ENCODE measurements around the gene MORN1. TPM values are rescaled to one million over a fixed set of nuclear protein-coding genes. Genes with fewer than 3 reads are reported as not detected.

The MORN1 gene
- total and polyA plus RNA-seq, 2 experiments from 2014 or later = 4.8 to 11.1 TPM

DNA sequence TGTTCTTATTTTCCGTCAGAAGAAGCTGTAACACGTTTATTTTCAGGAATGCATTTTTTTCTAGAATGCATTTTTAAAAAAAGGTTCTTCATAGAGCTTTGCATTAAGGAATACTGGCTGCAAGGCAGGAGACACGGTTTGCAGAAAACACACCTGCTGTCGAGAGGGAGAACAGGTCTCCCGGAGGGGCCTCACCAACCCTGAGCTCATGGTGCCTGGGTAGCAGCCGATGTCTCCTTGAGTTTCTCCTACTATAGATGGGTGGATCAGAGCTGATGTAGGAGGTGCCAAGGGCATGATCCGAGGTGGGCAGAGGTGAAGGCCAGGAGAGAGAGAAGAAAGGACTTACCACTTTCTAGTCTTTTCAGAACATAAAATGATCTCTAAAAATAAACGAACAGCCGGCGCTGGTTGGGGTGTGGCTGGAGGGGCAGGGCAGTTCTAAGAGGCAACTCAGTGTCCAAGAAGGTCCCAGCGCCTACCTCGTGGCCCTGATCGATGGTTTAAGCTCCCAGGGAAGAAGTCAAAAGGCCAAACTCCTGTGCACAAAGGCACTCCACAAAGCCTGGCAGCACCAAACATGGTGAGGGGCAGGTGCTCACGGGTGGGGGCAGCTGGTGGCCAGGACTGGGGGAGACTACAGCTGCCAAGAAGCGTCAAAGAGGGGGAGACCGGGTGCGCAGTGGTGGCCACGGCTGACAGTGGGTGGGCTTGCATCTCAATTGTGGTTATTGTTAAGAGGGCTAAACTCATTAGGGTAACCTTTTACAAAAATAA lies 12.2 kb downstream of the MORN1 start:
- H3K9me3 Mint-ChIP-seq = no peaks in the 10 kb centered on the region
- TF ChIP-seq, protein P1, sequence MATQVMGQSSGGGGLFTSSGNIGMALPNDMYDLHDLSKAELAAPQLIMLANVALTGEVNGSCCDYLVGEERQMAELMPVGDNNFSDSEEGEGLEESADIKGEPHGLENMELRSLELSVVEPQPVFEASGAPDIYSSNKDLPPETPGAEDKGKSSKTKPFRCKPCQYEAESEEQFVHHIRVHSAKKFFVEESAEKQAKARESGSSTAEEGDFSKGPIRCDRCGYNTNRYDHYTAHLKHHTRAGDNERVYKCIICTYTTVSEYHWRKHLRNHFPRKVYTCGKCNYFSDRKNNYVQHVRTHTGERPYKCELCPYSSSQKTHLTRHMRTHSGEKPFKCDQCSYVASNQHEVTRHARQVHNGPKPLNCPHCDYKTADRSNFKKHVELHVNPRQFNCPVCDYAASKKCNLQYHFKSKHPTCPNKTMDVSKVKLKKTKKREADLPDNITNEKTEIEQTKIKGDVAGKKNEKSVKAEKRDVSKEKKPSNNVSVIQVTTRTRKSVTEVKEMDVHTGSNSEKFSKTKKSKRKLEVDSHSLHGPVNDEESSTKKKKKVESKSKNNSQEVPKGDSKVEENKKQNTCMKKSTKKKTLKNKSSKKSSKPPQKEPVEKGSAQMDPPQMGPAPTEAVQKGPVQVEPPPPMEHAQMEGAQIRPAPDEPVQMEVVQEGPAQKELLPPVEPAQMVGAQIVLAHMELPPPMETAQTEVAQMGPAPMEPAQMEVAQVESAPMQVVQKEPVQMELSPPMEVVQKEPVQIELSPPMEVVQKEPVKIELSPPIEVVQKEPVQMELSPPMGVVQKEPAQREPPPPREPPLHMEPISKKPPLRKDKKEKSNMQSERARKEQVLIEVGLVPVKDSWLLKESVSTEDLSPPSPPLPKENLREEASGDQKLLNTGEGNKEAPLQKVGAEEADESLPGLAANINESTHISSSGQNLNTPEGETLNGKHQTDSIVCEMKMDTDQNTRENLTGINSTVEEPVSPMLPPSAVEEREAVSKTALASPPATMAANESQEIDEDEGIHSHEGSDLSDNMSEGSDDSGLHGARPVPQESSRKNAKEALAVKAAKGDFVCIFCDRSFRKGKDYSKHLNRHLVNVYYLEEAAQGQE (IDR thresholded peaks at IDR 0.05; ENCODE audit: unreplicated experiment) = no peak
- TF ChIP-seq CREB1 (CRISPR knock-in tag; IDR thresholded peaks at IDR 0.05; ENCODE audit: low read depth) (no peak), NANOG (IDR thresholded peaks at IDR 0.05; ENCODE audit: borderline replicate concordance) (no peak), STAT1 (IDR thresholded peaks at IDR 0.05; ENCODE audit: unreplicated experiment) (no peak), ZNF462 (CRISPR knock-in tag; IDR thresholded peaks at IDR 0.05) (no peak), ETS1 (IDR thresholded peaks at IDR 0.05) (no peak), POLR2AphosphoS5 (IDR thresholded peaks at IDR 0.05; ENCODE audit: low read depth) (no peak), EZH2phosphoT487 (IDR thresholded peaks at IDR 0.05; ENCODE audit: unreplicated experiment) (no peak), EZH2 (IDR thresholded peaks at IDR 0.05; ENCODE audit: low read depth, unreplicated experiment) (no peak), ZNF114 (CRISPR knock-in tag; IDR thresholded peaks at IDR 0.05) (no peak), JUNB (IDR thresholded peaks at IDR 0.05; ENCODE audit: unreplicated experiment) (no peak), ZNF331 (CRISPR knock-in tag; IDR thresholded peaks at IDR 0.05; ENCODE audit: low read depth) (no peak)
- TF ChIP-seq, protein P2, sequence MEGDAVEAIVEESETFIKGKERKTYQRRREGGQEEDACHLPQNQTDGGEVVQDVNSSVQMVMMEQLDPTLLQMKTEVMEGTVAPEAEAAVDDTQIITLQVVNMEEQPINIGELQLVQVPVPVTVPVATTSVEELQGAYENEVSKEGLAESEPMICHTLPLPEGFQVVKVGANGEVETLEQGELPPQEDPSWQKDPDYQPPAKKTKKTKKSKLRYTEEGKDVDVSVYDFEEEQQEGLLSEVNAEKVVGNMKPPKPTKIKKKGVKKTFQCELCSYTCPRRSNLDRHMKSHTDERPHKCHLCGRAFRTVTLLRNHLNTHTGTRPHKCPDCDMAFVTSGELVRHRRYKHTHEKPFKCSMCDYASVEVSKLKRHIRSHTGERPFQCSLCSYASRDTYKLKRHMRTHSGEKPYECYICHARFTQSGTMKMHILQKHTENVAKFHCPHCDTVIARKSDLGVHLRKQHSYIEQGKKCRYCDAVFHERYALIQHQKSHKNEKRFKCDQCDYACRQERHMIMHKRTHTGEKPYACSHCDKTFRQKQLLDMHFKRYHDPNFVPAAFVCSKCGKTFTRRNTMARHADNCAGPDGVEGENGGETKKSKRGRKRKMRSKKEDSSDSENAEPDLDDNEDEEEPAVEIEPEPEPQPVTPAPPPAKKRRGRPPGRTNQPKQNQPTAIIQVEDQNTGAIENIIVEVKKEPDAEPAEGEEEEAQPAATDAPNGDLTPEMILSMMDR (conservative IDR thresholded peaks at IDR 0.05; ENCODE audit: low read depth in 2 of 2) = no peak
- Histone ChIP-seq H3K4me1 (ENCODE audit: insufficient read depth) (no peaks in the 10 kb centered on the region), H4K20me1 (replicated peaks; ENCODE audit: insufficient read depth) (no peaks in the 10 kb centered on the region; the same call in 1 of the 2 replicates), H3K79me2 (replicated peaks; ENCODE audit: insufficient read depth) (no peaks in the 10 kb centered on the region), H3F3A (replicated peaks; ENCODE audit: low read depth) (no peaks in the 10 kb centered on the region), H3K4me2 (no peak overlapping the region), H3K27ac (ENCODE audit: low read depth) (no peak overlapping the region), H3K9me2 (ENCODE audit: insufficient read depth) (no peaks in the 10 kb centered on the region), H3K27me3 (ENCODE audit: insufficient read depth) (no peaks in the 10 kb centered on the region), H3K36me3 (ENCODE audit: insufficient read depth) (no peaks in the 10 kb centered on the region), H2AFZ (no peak overlapping the region), H3K4me3 (no peak overlapping the region)
- H3K27ac Mint-ChIP-seq = no peak overlapping the region
- H3K36me3 Mint-ChIP-seq (ENCODE audit: low read depth) = no peaks in the 10 kb centered on the region
- DNase-seq (ENCODE audit: low spot score) (no peak), ATAC-seq (no peak)
- no peaks in the 10 kb centered on the region for H3K4me1 Mint-ChIP-seq
- H3K4me3 Mint-ChIP-seq = no peak overlapping the region
- H3K27me3 Mint-ChIP-seq (ENCODE audit: insufficient read depth, low read depth, poor library complexity) = peaks cover 5% of the 10 kb centered on the region

Measured in GM23338 (cell line).